OCI-LY7 (cell line): Measurements from ENCODE around the gene FGR. TPM values are rescaled to one million over a fixed set of nuclear protein-coding genes. Genes with fewer than 3 reads are reported as not detected.

Experiments used
- BruUV-seq: library from RNA; stranded (reverse); fragments of 400-500 nt; replicated peaks from 2 replicates; lab custom pipeline; 2021; lab: Mats Ljungman, UMichigan
- CTCF ChIA-PET: fragments of 300-600 bp; sonication (Branson Sonifier 250); formaldehyde crosslinking; loops from one replicate; lab custom pipeline; 2022; ENCODE audit warnings: antibody characterized with exemption; ENCODE audit not compliant: unreplicated experiment; lab: Charles Lee
- POLR2A ChIA-PET: fragments of 300-600 bp; sonication (Branson Sonifier 250); formaldehyde crosslinking; loops from one replicate; lab custom pipeline; 2022; ENCODE audit warnings: antibody characterized with exemption; lab: Charles Lee
- DNase-seq: peaks from one replicate; pipeline ENCODE4 v3.0.0-alpha.2; 2015; ENCODE audit warnings: low spot score
- H2AFZ ChIP-seq: fragments of 200-600 bp; sonication (generic), shearing (Covaris generic); 2 replicates; pipeline ENCODE4 v1.6.1; 2014; ENCODE audit warnings: mild to moderate bottlenecking, antibody characterized with exemption, low read length, moderate library complexity
- H3K27ac ChIP-seq: fragments of 200-600 bp; sonication (generic); 2 replicates; pipeline ENCODE4 v1.5.1; 2014; ENCODE audit warnings: mixed run types, low read depth, mild to moderate bottlenecking, moderate library complexity, low read length, inconsistent platforms; ENCODE audit not compliant: poor library complexity, severe bottlenecking
- H3K36me3 ChIP-seq: fragments of 200-600 bp; sonication (generic); 2 replicates; pipeline ENCODE4 v1.6.1; 2014; ENCODE audit warnings: mild to moderate bottlenecking, antibody characterized with exemption, low read length, moderate library complexity, mixed read lengths; ENCODE audit not compliant: insufficient read depth
- H3K4me1 ChIP-seq: fragments of 200-600 bp; sonication (generic); 2 replicates; pipeline ENCODE4 v1.5.1; 2014; ENCODE audit warnings: mild to moderate bottlenecking, low read length; ENCODE audit not compliant: insufficient read depth, poor library complexity, severe bottlenecking
- H3K4me2 ChIP-seq: fragments of 200-600 bp; sonication (generic); 2 replicates; pipeline ENCODE4 v1.6.1; 2014; ENCODE audit warnings: mild to moderate bottlenecking, low read length
- H3K4me3 ChIP-seq: fragments of 200-600 bp; sonication (generic); 2 replicates; pipeline ENCODE4 v1.5.1; 2014; ENCODE audit warnings: mild to moderate bottlenecking, low read depth, low read length; ENCODE audit not compliant: poor library complexity, severe bottlenecking
- H3K79me2 ChIP-seq: fragments of 200-600 bp; sonication (generic); 2 replicates; pipeline ENCODE4 v1.6.1; 2016; ENCODE audit warnings: low read depth, mild to moderate bottlenecking, low read length, moderate library complexity, mixed read lengths; ENCODE audit not compliant: insufficient read depth
- H3K9me2 ChIP-seq: fragments of 200-600 bp; sonication (generic); 2 replicates; pipeline ENCODE4 v1.6.1; 2016; ENCODE audit warnings: mild to moderate bottlenecking, low read length, mixed read lengths; ENCODE audit not compliant: insufficient read depth
- H3K9me3 ChIP-seq: fragments of 200-600 bp; sonication (generic); 2 replicates; pipeline ENCODE4 v1.6.1; 2014; ENCODE audit warnings: mild to moderate bottlenecking, mixed run types, low read length, mixed read lengths
- H4K20me1 ChIP-seq: fragments of 200-600 bp; sonication (generic); 2 replicates; pipeline ENCODE4 v1.6.1; 2014; ENCODE audit warnings: mild to moderate bottlenecking, antibody characterized with exemption, low read length, moderate library complexity, mixed read lengths; ENCODE audit not compliant: insufficient read depth
- EZH2phosphoT487 ChIP-seq: fragments of 200-600 bp; sonication (generic); IDR thresholded peaks from 2 replicates; pipeline ENCODE4 v1.6.1; 2018; ENCODE audit warnings: low read depth, borderline replicate concordance, mild to moderate bottlenecking, mixed run types, antibody characterized with exemption, low read length, moderate library complexity, mixed read lengths
- intact Hi-C: fragments of 100-400 bp; cut with micrococcal nuclease; formaldehyde crosslinking; loops from one replicate; pipeline ENCODE4 v1.10.0; 2022; ENCODE audit not compliant: unreplicated experiment
- total RNA-seq, 2 experiments: library from RNA; depleted of rRNA in 1 of 2; stranded (reverse); fragments of >200 nt in 1 of 2; shearing (Covaris generic) in 1 of 2; gene quantifications; 2 replicates each; pipeline ENCODE4 v1.2.3, GENCODE V29; 2014 to 2022
- TF ChIP-seq, protein P1 (sequence below): fragments of 200-600 bp; sonication (generic); conservative IDR thresholded peaks from 2 replicates; pipeline ENCODE4 v1.5.1; 2014; ENCODE audit warnings: mild to moderate bottlenecking, antibody characterized with exemption, low read length, moderate library complexity, mixed read lengths

The FGR gene
- total RNA-seq, 2 experiments from 2014 or later: 1.2 to 2.2 TPM

DNA sequence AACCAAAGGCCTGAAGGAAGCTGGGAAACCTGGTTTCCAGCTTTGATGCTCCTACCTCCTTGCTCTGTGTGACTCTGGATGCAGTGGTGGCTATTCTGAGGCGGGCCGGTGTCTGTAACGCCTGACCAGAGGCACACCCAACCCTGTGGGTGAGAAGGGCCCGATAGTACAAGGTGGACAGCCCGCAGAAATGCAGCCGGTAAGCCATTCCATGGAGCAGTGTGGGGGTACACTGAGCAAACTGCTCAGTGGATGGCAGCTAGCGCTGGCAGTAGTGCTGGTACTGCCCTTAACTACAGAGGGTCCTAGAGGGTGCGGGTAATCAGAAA is 67.0 kb downstream of the FGR start:
- H3K27ac ChIP-seq: no peak overlapping the region
- no peaks in the 10 kb centered on the region for H4K20me1 ChIP-seq
- no peaks in the 10 kb centered on the region for H3K9me2 ChIP-seq
- no peak overlapping the region for H2AFZ ChIP-seq
- no peaks in the 10 kb centered on the region for H3K79me2 ChIP-seq
- peaks cover 33% of the 10 kb centered on the region for H3K4me1 ChIP-seq
- no peaks in the 10 kb centered on the region for H3K9me3 ChIP-seq
- H3K4me2 ChIP-seq: peak overlapping the region; percentile 63
- intact Hi-C loops: no loop called here
- BruUV-seq: no TSS peak
- ChIA-PET POLR2A (no interaction called here), CTCF (interaction anchor here (1.4 kb wide), 2 partner anchors 13 to 36 kb away, joined by 3 to 5 read pairs; partner anchors contain the start of gene AHDC1)
- H3K36me3 ChIP-seq: no peaks in the 10 kb centered on the region
- no peak for DNase-seq
- TF ChIP-seq, protein P1, sequence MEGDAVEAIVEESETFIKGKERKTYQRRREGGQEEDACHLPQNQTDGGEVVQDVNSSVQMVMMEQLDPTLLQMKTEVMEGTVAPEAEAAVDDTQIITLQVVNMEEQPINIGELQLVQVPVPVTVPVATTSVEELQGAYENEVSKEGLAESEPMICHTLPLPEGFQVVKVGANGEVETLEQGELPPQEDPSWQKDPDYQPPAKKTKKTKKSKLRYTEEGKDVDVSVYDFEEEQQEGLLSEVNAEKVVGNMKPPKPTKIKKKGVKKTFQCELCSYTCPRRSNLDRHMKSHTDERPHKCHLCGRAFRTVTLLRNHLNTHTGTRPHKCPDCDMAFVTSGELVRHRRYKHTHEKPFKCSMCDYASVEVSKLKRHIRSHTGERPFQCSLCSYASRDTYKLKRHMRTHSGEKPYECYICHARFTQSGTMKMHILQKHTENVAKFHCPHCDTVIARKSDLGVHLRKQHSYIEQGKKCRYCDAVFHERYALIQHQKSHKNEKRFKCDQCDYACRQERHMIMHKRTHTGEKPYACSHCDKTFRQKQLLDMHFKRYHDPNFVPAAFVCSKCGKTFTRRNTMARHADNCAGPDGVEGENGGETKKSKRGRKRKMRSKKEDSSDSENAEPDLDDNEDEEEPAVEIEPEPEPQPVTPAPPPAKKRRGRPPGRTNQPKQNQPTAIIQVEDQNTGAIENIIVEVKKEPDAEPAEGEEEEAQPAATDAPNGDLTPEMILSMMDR: no peak
- H3K4me3 ChIP-seq: peak overlapping the region; percentile 35

DNA sequence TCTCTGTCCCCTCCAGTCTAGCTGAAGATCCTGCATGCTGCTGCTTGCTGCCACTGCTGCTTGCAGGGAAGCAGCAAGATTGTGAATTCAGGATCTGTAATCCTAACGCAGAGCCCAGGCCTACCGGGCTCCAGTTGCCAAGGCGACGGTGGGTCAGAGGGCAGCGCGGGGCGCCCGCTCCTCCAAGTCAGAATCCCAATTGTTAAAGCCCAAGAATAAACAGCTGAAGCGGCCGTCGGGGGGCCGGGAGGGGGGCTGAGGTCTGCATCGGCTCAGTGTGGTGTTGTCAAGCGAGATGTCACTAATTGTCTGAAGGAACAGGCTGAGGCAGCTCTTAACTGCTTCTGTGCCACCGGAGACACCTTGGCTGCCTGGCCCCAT is 67.8 kb downstream of the FGR start:
- intact Hi-C loops: no loop called here
- no peaks in the 10 kb centered on the region for H3K36me3 ChIP-seq
- no peaks in the 10 kb centered on the region for H4K20me1 ChIP-seq
- no peak overlapping the region for H3K4me2 ChIP-seq
- no peak for TF ChIP-seq EZH2phosphoT487
- TF ChIP-seq, protein P1: no peak
- no peaks in the 10 kb centered on the region for H3K9me3 ChIP-seq
- no peaks in the 10 kb centered on the region for H3K79me2 ChIP-seq
- peaks cover 25% of the 10 kb centered on the region for H3K4me1 ChIP-seq
- BruUV-seq: no TSS peak
- no peak overlapping the region for H3K27ac ChIP-seq
- CTCF ChIA-PET: interaction anchor here (0.6 kb wide), 1 partner anchor 13 kb away, joined by 4 read pairs; no protein-coding TSS in a partner anchor
- POLR2A ChIA-PET: no interaction called here
- DNase-seq: no peak
- H2AFZ ChIP-seq: no peak overlapping the region
- no peaks in the 10 kb centered on the region for H3K9me2 ChIP-seq
- no peak overlapping the region for H3K4me3 ChIP-seq

DNA sequence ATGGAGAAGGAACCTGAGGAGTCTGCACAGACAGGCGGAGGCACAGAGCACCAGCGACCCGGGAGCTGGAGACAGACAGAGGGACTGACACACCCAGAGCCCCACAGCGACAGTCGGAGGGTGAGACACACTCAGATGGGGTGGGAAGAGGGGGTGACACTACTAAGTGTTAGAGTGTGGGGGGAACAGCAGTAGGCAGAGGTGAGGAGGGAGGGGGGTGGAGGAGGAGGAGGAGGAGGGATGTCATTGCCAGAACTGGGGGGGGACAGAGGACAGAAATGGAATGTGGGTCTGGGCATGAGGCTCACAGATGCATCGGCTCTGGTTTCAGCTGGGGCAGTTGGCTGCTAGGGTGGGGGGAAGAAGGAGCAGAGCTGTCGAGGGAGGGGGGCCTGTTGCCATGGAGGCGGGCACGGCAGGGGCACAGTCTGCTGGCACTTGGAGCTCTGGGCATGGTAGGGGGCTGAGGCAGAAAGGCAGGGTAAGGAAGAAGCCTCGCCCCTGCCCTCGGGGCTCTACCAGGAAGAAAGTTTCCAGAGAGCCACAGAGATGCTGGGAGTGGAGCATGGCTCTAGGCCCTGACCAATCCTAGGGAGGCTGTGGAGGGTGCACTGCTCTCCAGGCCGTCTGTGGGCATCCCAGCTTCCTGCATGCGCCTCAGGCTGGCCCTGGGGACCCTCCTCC is 68.4 kb downstream of the FGR start:
- intact Hi-C loops: no loop called here
- Histone ChIP-seq H3K4me3 (no peak overlapping the region), H3K4me2 (no peak overlapping the region), H2AFZ (no peak overlapping the region), H4K20me1 (no peaks in the 10 kb centered on the region), H3K79me2 (no peaks in the 10 kb centered on the region), H3K36me3 (no peaks in the 10 kb centered on the region), H3K9me3 (no peaks in the 10 kb centered on the region), H3K4me1 (peaks cover 19% of the 10 kb centered on the region), H3K27ac (no peak overlapping the region), H3K9me2 (no peaks in the 10 kb centered on the region)
- no TSS peak for BruUV-seq
- TF ChIP-seq EZH2phosphoT487: no peak
- TF ChIP-seq, protein P1: no peak
- ChIA-PET POLR2A (interaction anchor here (0.6 kb wide), 1 partner anchor 78 kb away, joined by 3 read pairs; no protein-coding TSS in a partner anchor), CTCF (interaction anchor here (0.6 kb wide), 1 partner anchor 12 kb away, joined by 4 read pairs; no protein-coding TSS in a partner anchor)
- DNase-seq: no peak
